ENCODE results near the gene UBAP2. TPM values are rescaled to one million over a fixed set of nuclear protein-coding genes. Genes with fewer than 3 reads are reported as not detected.
"Not testable (repeated sequence)": the region's sequence is repeated elsewhere in the genome, so short reads cannot be mapped to it uniquely, and the experiment has no call there.

UBAP2 gene
- total RNA-seq, 1 donor from 2014 or later = 121 TPM

GRCh38 chr9:33995449-33995848 lies 53.2 kb downstream of the UBAP2 start:
- Histone ChIP-seq H3K4me1 (ENCODE audit: control insufficient read depth in 3 of 3, insufficient read depth in 3 of 3, low read length in 3 of 3) (no peaks in the 10 kb centered on the region), H3K27ac (ENCODE audit: low read depth, low read length) (no peak overlapping the region), H3K9ac (ENCODE audit: low read depth in 1 of 3, low read length in 3 of 3) (no peak overlapping the region), H3K27me3 (ENCODE audit: control insufficient read depth in 3 of 3, insufficient read depth in 3 of 3, low read length in 3 of 3) (no peaks in the 10 kb centered on the region), H3K36me3 (ENCODE audit: control insufficient read depth in 3 of 3, insufficient read depth in 3 of 3, low read length in 3 of 3) (peaks cover 7 to 23% (median 15%) of the 10 kb centered on the region in 3 donors), H3K4me3 (ENCODE audit: low read length in 3 of 3) (no peak overlapping the region), H3K9me3 (ENCODE audit: control insufficient read depth in 3 of 3, low read length in 3 of 3) (no peaks in the 10 kb centered on the region)

GRCh38 chr9:33993104-33993503 lies 55.6 kb downstream of the UBAP2 start:
- Histone ChIP-seq H3K9me3 (ENCODE audit: control insufficient read depth in 3 of 3, low read length in 3 of 3) (no peaks in the 10 kb centered on the region), H3K4me1 (ENCODE audit: control insufficient read depth in 3 of 3, insufficient read depth in 3 of 3, low read length in 3 of 3) (no peaks in the 10 kb centered on the region), H3K9ac (ENCODE audit: low read depth in 1 of 3, low read length in 3 of 3) (no peak overlapping the region), H3K36me3 (ENCODE audit: control insufficient read depth in 3 of 3, insufficient read depth in 3 of 3, low read length in 3 of 3) (peaks cover 7 to 29% (median 21%) of the 10 kb centered on the region in 3 donors), H3K27me3 (ENCODE audit: control insufficient read depth in 3 of 3, insufficient read depth in 3 of 3, low read length in 3 of 3) (no peaks in the 10 kb centered on the region), H3K4me3 (ENCODE audit: low read length in 3 of 3) (no peak overlapping the region), H3K27ac (ENCODE audit: low read depth, low read length) (no peak overlapping the region)

GRCh38 chr9:33992632-33993031 lies 56.1 kb downstream of the UBAP2 start:
- Histone ChIP-seq H3K4me3 (ENCODE audit: low read length in 3 of 3) (no peak overlapping the region), H3K27ac (ENCODE audit: low read depth, low read length) (no peak overlapping the region), H3K4me1 (ENCODE audit: control insufficient read depth in 3 of 3, insufficient read depth in 3 of 3, low read length in 3 of 3) (no peaks in the 10 kb centered on the region), H3K9ac (ENCODE audit: low read depth in 1 of 3, low read length in 3 of 3) (no peak overlapping the region), H3K27me3 (ENCODE audit: control insufficient read depth in 3 of 3, insufficient read depth in 3 of 3, low read length in 3 of 3) (no peaks in the 10 kb centered on the region), H3K9me3 (ENCODE audit: control insufficient read depth in 3 of 3, low read length in 3 of 3) (no peaks in the 10 kb centered on the region), H3K36me3 (ENCODE audit: control insufficient read depth in 3 of 3, insufficient read depth in 3 of 3, low read length in 3 of 3) (peaks cover 7 to 27% (median 19%) of the 10 kb centered on the region in 3 donors)

- H3K4me1 ChIP-seq (ENCODE audit: control insufficient read depth in 3 of 3, insufficient read depth in 3 of 3, low read length in 3 of 3) = no peaks in the 10 kb centered on the region
- no peak overlapping the region for H3K9ac ChIP-seq (ENCODE audit: low read depth in 1 of 3, low read length in 3 of 3)
- no peak overlapping the region for H3K4me3 ChIP-seq (ENCODE audit: low read length in 3 of 3)
- no peaks in the 10 kb centered on the region for H3K9me3 ChIP-seq (ENCODE audit: control insufficient read depth in 3 of 3, low read length in 3 of 3)
- H3K36me3 ChIP-seq (ENCODE audit: control insufficient read depth in 3 of 3, insufficient read depth in 3 of 3, low read length in 3 of 3) = peaks cover 9 to 42% (median 26%) of the 10 kb centered on the region in 3 donors
- H3K27me3 ChIP-seq (ENCODE audit: control insufficient read depth in 3 of 3, insufficient read depth in 3 of 3, low read length in 3 of 3) = no peaks in the 10 kb centered on the region
- H3K27ac ChIP-seq (ENCODE audit: low read depth, low read length) = no peak overlapping the region
Measured at GRCh38 chr9:33988219-33988890, 60.3 kb downstream of the UBAP2 start.

- no peaks in the 10 kb centered on the region for H3K4me1 ChIP-seq (ENCODE audit: control insufficient read depth in 3 of 3, insufficient read depth in 3 of 3, low read length in 3 of 3)
- H3K27me3 ChIP-seq (ENCODE audit: control insufficient read depth in 3 of 3, insufficient read depth in 3 of 3, low read length in 3 of 3) = no peaks in the 10 kb centered on the region
- H3K9me3 ChIP-seq (ENCODE audit: control insufficient read depth in 3 of 3, low read length in 3 of 3) = no peaks in the 10 kb centered on the region
- no peak overlapping the region for H3K9ac ChIP-seq (ENCODE audit: low read depth in 1 of 3, low read length in 3 of 3)
- H3K27ac ChIP-seq (ENCODE audit: low read depth, low read length) = no peak overlapping the region
- no peak overlapping the region for H3K4me3 ChIP-seq (ENCODE audit: low read length in 3 of 3)
- peaks cover 7 to 12% (median 8%) of the 10 kb centered on the region in 3 donors for H3K36me3 ChIP-seq (ENCODE audit: control insufficient read depth in 3 of 3, insufficient read depth in 3 of 3, low read length in 3 of 3)
Measured at GRCh38 chr9:33976414-33976813, 72.3 kb downstream of the UBAP2 start.

GRCh38 chr9:33972698-33973097 lies 76.0 kb downstream of the UBAP2 start:
- no peak overlapping the region for H3K9ac ChIP-seq (ENCODE audit: low read depth in 1 of 3, low read length in 3 of 3)
- H3K9me3 ChIP-seq (ENCODE audit: control insufficient read depth in 3 of 3, low read length in 3 of 3) = no peaks in the 10 kb centered on the region
- peaks cover 5 to 17% (median 12%) of the 10 kb centered on the region in 3 donors for H3K36me3 ChIP-seq (ENCODE audit: control insufficient read depth in 3 of 3, insufficient read depth in 3 of 3, low read length in 3 of 3)
- H3K27ac ChIP-seq (ENCODE audit: low read depth, low read length) = no peak overlapping the region
- H3K27me3 ChIP-seq (ENCODE audit: control insufficient read depth in 3 of 3, insufficient read depth in 3 of 3, low read length in 3 of 3) = no peaks in the 10 kb centered on the region
- no peak overlapping the region for H3K4me3 ChIP-seq (ENCODE audit: low read length in 3 of 3)
- no peaks in the 10 kb centered on the region for H3K4me1 ChIP-seq (ENCODE audit: control insufficient read depth in 3 of 3, insufficient read depth in 3 of 3, low read length in 3 of 3)

- Histone ChIP-seq H3K4me3 (ENCODE audit: low read length in 3 of 3) (no peak overlapping the region), H3K9ac (ENCODE audit: low read depth in 1 of 3, low read length in 3 of 3) (no peak overlapping the region), H3K27me3 (ENCODE audit: control insufficient read depth in 3 of 3, insufficient read depth in 3 of 3, low read length in 3 of 3) (no peaks in the 10 kb centered on the region), H3K9me3 (ENCODE audit: control insufficient read depth in 3 of 3, low read length in 3 of 3) (no peaks in the 10 kb centered on the region), H3K36me3 (ENCODE audit: control insufficient read depth in 3 of 3, insufficient read depth in 3 of 3, low read length in 3 of 3) (peaks cover under 1 to 10% (median 4%) of the 10 kb centered on the region in 3 donors), H3K4me1 (ENCODE audit: control insufficient read depth in 3 of 3, insufficient read depth in 3 of 3, low read length in 3 of 3) (no peaks in the 10 kb centered on the region), H3K27ac (ENCODE audit: low read depth, low read length) (no peak overlapping the region)
Measured at GRCh38 chr9:33964086-33964768, 84.5 kb downstream of the UBAP2 start.

GRCh38 chr9:33962468-33962867 lies 86.2 kb downstream of the UBAP2 start:
- not testable (repeated sequence) for H3K4me1 ChIP-seq (ENCODE audit: control insufficient read depth in 3 of 3, insufficient read depth in 3 of 3, low read length in 3 of 3); H3K27me3 ChIP-seq (ENCODE audit: control insufficient read depth in 3 of 3, insufficient read depth in 3 of 3, low read length in 3 of 3)
- H3K36me3 ChIP-seq (ENCODE audit: control insufficient read depth in 3 of 3, insufficient read depth in 3 of 3, low read length in 3 of 3) = peaks cover 4 to 10% (median 5%) of the 10 kb centered on the region in 3 donors

GRCh38 chr9:33959725-33960124 lies 89.0 kb downstream of the UBAP2 start:
- Histone ChIP-seq H3K27me3 (ENCODE audit: control insufficient read depth in 3 of 3, insufficient read depth in 3 of 3, low read length in 3 of 3) (no peaks in the 10 kb centered on the region), H3K9ac (ENCODE audit: low read depth in 1 of 3, low read length in 3 of 3) (no peak overlapping the region), H3K4me3 (ENCODE audit: low read length in 3 of 3) (no peak overlapping the region), H3K4me1 (ENCODE audit: control insufficient read depth in 3 of 3, insufficient read depth in 3 of 3, low read length in 3 of 3) (no peaks in the 10 kb centered on the region), H3K27ac (ENCODE audit: low read depth, low read length) (no peak overlapping the region), H3K9me3 (ENCODE audit: control insufficient read depth in 3 of 3, low read length in 3 of 3) (no peaks in the 10 kb centered on the region), H3K36me3 (ENCODE audit: control insufficient read depth in 3 of 3, insufficient read depth in 3 of 3, low read length in 3 of 3) (peaks cover 6 to 16% (median 12%) of the 10 kb centered on the region in 3 donors)

More at GRCh38 chr9:33962468-33962867, 86.2 kb downstream of the UBAP2 start:
- H3K9me3 ChIP-seq (ENCODE audit: control insufficient read depth in 3 of 3, low read length in 3 of 3); H3K27ac ChIP-seq (ENCODE audit: low read depth, low read length); H3K9ac ChIP-seq (ENCODE audit: low read depth in 1 of 3, low read length in 3 of 3); H3K4me3 ChIP-seq (ENCODE audit: low read length in 3 of 3): not testable (repeated sequence)

GRCh38 chr9:33956544-33956943 lies 92.1 kb downstream of the UBAP2 start:
- Histone ChIP-seq H3K9ac (ENCODE audit: low read depth in 1 of 3, low read length in 3 of 3) (no peak overlapping the region), H3K9me3 (ENCODE audit: control insufficient read depth in 3 of 3, low read length in 3 of 3) (no peaks in the 10 kb centered on the region), H3K36me3 (ENCODE audit: control insufficient read depth in 3 of 3, insufficient read depth in 3 of 3, low read length in 3 of 3) (peaks cover 6 to 26% (median 21%) of the 10 kb centered on the region in 3 donors), H3K27ac (ENCODE audit: low read depth, low read length) (no peak overlapping the region), H3K4me3 (ENCODE audit: low read length in 3 of 3) (no peak overlapping the region), H3K4me1 (ENCODE audit: control insufficient read depth in 3 of 3, insufficient read depth in 3 of 3, low read length in 3 of 3) (no peaks in the 10 kb centered on the region), H3K27me3 (ENCODE audit: control insufficient read depth in 3 of 3, insufficient read depth in 3 of 3, low read length in 3 of 3) (no peaks in the 10 kb centered on the region)

All from skeletal muscle tissue (tissue), 4 donors.